HG03064 (cell line): ENCODE results near the gene OR4P4.

Experiments
- ATAC-seq: cut with Tn5 transposase; IDR thresholded peaks from one replicate; pipeline ENCODE4 v1.9.1; 2021; ENCODE audit warnings: low read depth; ENCODE audit not compliant: unreplicated experiment

Gene OR4P4

GRCh38 chr11:55634813-55635212 lies at the start of gene OR4P4:
Gene OR4P4 (plus strand): TSS chr11:55635113.
- no peak for ATAC-seq

- ATAC-seq = no peak
Measured at GRCh38 chr11:55607545-55607944, 27.4 kb upstream of the OR4P4 start, which contains the start of gene OR4C11. Gene OR4C11 (minus strand): TSS chr11:55607645. CDS start chr11:55604373, 3,272 bp downstream.

GRCh38 chr11:55624531-55624930 lies 10.4 kb upstream of the OR4P4 start:
- ATAC-seq = no peak

GRCh38 chr11:55648027-55648426 lies 13.1 kb downstream of the OR4P4 start, which contains the start of gene OR4S2:
Gene OR4S2 (plus strand): TSS chr11:55648327. CDS start chr11:55650904, 2,577 bp downstream.
- no peak for ATAC-seq

- ATAC-seq = no peak
Measured at GRCh38 chr11:55652560-55652959, 17.6 kb downstream of the OR4P4 start.

GRCh38 chr11:55655096-55655495 lies 20.2 kb downstream of the OR4P4 start:
- no peak for ATAC-seq

GRCh38 chr11:55658031-55658573 lies 23.2 kb downstream of the OR4P4 start:
- peak; percentile 95 for ATAC-seq

GRCh38 chr11:55658608-55659007 lies 23.7 kb downstream of the OR4P4 start:
- peak; percentile 39 for ATAC-seq

- ATAC-seq = no peak
Measured at GRCh38 chr11:55661901-55662300, 27.0 kb downstream of the OR4P4 start, which contains the start of gene OR4C6. Gene OR4C6 (plus strand): TSS chr11:55662201. CDS start chr11:55665167, 2,966 bp downstream.

- ATAC-seq = no peak
Measured at GRCh38 chr11:55669376-55669775, 34.5 kb downstream of the OR4P4 start.

GRCh38 chr11:55673860-55674259 lies 38.9 kb downstream of the OR4P4 start:
- ATAC-seq = no peak
